SK-N-SH (cell line): Measurements from ENCODE around the gene LONP2. TPM values are rescaled to one million over a fixed set of nuclear protein-coding genes. Genes with fewer than 3 reads are reported as not detected.

Experiments used
- CTCF ChIA-PET: fragments of 300-600, 350-600 bp; formaldehyde crosslinking; extraction: SDS; loops from one replicate; lab custom pipeline; 2021; lab: Yijun Ruan, JAX
- POLR2A ChIA-PET: fragments of 350-600 bp; sonication (Branson Sonifier 250); formaldehyde crosslinking; extraction: SDS; loops from one replicate; lab custom pipeline; 2020; ENCODE audit warnings: antibody characterized with exemption, inconsistent platforms; lab: Yijun Ruan, JAX
- DNase-seq: peaks from one replicate; pipeline ENCODE4 v3.0.0; 2012
- H2AFZ ChIP-seq: fragments of 200-600 bp; sonication (generic); 2 replicates; pipeline ENCODE4 v1.8.1; 2016; ENCODE audit warnings: antibody characterized with exemption, mild to moderate bottlenecking, low read depth
- H3F3A ChIP-seq: fragments of 200-600 bp; sonication (generic); replicated peaks from 2 replicates; pipeline ENCODE3; 2016; ENCODE audit warnings: antibody characterized with exemption, mild to moderate bottlenecking; ENCODE audit not compliant: insufficient read depth
- H3K27ac ChIP-seq, 2 experiments: fragments of 200-500 bp in 1 of 2; fragments of 200-600 bp in 1 of 2; sonication (Bioruptor generic) in 1 of 2; sonication (generic), shearing (Covaris generic) in 1 of 2; 2 replicates each; pipeline versions ENCODE4 v1.5.1 to v1.6.1; 2014 to 2016; ENCODE audit warnings: low read depth in 2 of 2, inconsistent platforms in 1 of 2, low read length in 1 of 2, mild to moderate bottlenecking in 1 of 2, mixed read lengths in 1 of 2
- H3K27me3 ChIP-seq: fragments of 200-600 bp; sonication (generic), shearing (Covaris generic); 2 replicates; pipeline ENCODE4 v1.6.1; 2016; ENCODE audit warnings: mixed run types; ENCODE audit not compliant: insufficient read depth
- H3K36me3 ChIP-seq, 2 experiments: fragments of 200-500 bp in 1 of 2; fragments of 200-600 bp in 1 of 2; sonication (Bioruptor generic) in 1 of 2; sonication (generic) in 1 of 2; replicated peaks in 1 of 2; 2 replicates each; pipeline versions ENCODE3 to v1.5.1; 2014 to 2016; ENCODE audit warnings: low read length in 1 of 2, mild to moderate bottlenecking in 1 of 2; ENCODE audit not compliant: insufficient read depth in 2 of 2, control insufficient read depth in 1 of 2
- H3K4me1 ChIP-seq, 2 experiments: fragments of 200-500 bp in 1 of 2; fragments of 200-600 bp in 1 of 2; sonication (Bioruptor generic) in 1 of 2; sonication (generic), shearing (Covaris generic) in 1 of 2; 2 replicates each; pipeline versions ENCODE4 v1.5.1 to v1.6.1; 2014 to 2016; ENCODE audit warnings: low read depth in 1 of 2, low read length in 1 of 2, mixed run types in 1 of 2; ENCODE audit not compliant: insufficient read depth in 2 of 2, control insufficient read depth in 1 of 2
- H3K4me2 ChIP-seq: fragments of 200-600 bp; sonication (generic), shearing (Covaris generic); 2 replicates; pipeline ENCODE4 v1.6.1; 2017; ENCODE audit warnings: mixed run types
- H3K4me3 ChIP-seq, 2 experiments: fragments of 200-500 bp in 1 of 2; fragments of 200-600 bp in 1 of 2; sonication (Bioruptor generic) in 1 of 2; sonication (generic), shearing (Covaris generic) in 1 of 2; 2 replicates each; pipeline versions ENCODE4 v1.5.1 to v1.8.1; 2014 to 2016; ENCODE audit warnings: low read depth in 2 of 2, inconsistent platforms in 1 of 2, low read length in 1 of 2, mild to moderate bottlenecking in 1 of 2, mixed read lengths in 1 of 2, moderate library complexity in 1 of 2
- H3K79me2 ChIP-seq: fragments of 200-600 bp; sonication (generic); 2 replicates; pipeline ENCODE4 v1.8.1; 2017; ENCODE audit warnings: mild to moderate bottlenecking; ENCODE audit not compliant: insufficient read depth
- H3K9ac ChIP-seq: fragments of 200-600 bp; sonication (generic); 2 replicates; pipeline ENCODE4 v1.6.1; 2017; ENCODE audit warnings: mixed run types
- H3K9me2 ChIP-seq: fragments of 200-600 bp; sonication (generic); 2 replicates; pipeline ENCODE4 v1.6.1; 2017; ENCODE audit warnings: mixed run types
- H3K9me3 ChIP-seq: fragments of 200-600 bp; sonication (generic); 2 replicates; pipeline ENCODE4 v1.6.1; 2017; ENCODE audit warnings: mixed run types, mild to moderate bottlenecking, moderate library complexity
- H4K20me1 ChIP-seq: fragments of 200-600 bp; sonication (generic); 2 replicates; pipeline ENCODE4 v1.6.1; 2017; ENCODE audit warnings: mild to moderate bottlenecking, mixed run types; ENCODE audit not compliant: insufficient read depth
- CHD2 ChIP-seq: fragments of 150-350 bp; IDR thresholded peaks from 2 replicates; pipeline ENCODE4 v1.6.1; 2018; ENCODE audit warnings: low read length; ENCODE audit not compliant: partially characterized antibody
- ELF1 ChIP-seq: IDR thresholded peaks from 2 replicates; pipeline ENCODE4 v1.4.0; 2012
- EZH2phosphoT487 ChIP-seq: fragments of 200-600 bp; sonication (generic); IDR thresholded peaks from 2 replicates; pipeline ENCODE4 v1.6.1; 2017; ENCODE audit warnings: low read depth, mixed run types, mild to moderate bottlenecking, antibody characterized with exemption, moderate library complexity, borderline replicate concordance
- FOSL2 ChIP-seq: IDR thresholded peaks from 2 replicates; pipeline ENCODE4 v1.4.0; 2012; ENCODE audit warnings: low read depth, mild to moderate bottlenecking, moderate library complexity, borderline replicate concordance
- FOXJ3 ChIP-seq: sonication (generic); formaldehyde crosslinking; IDR thresholded peaks from 2 replicates; pipeline ENCODE4 v1.5.1; 2020; ENCODE audit warnings: mild to moderate bottlenecking, missing genetic modification reagents
- GABPA ChIP-seq: IDR thresholded peaks from 2 replicates; pipeline ENCODE4 v1.4.0; 2012; ENCODE audit warnings: low read depth, mild to moderate bottlenecking
- GATA2 ChIP-seq: sonication (generic); formaldehyde crosslinking; IDR thresholded peaks from 2 replicates; pipeline ENCODE4 v1.5.0; 2020; ENCODE audit warnings: mild to moderate bottlenecking, missing genetic modification reagents
- MAX ChIP-seq: IDR thresholded peaks from 2 replicates; pipeline ENCODE4 v1.4.0; 2012; ENCODE audit warnings: low read depth
- MXI1 ChIP-seq: IDR thresholded peaks from 2 replicates; pipeline ENCODE4 v1.6.1; 2012; ENCODE audit warnings: mild to moderate bottlenecking, low read depth, low read length, improper control_type of control experiment
- PBX3 ChIP-seq: IDR thresholded peaks from 2 replicates; pipeline ENCODE4; 2012
- REST ChIP-seq: IDR thresholded peaks from 2 replicates; pipeline ENCODE4 v1.6.1; 2012; ENCODE audit warnings: mild to moderate bottlenecking, low read depth, low read length, moderate library complexity
- SIN3A ChIP-seq: IDR thresholded peaks from 2 replicates; pipeline ENCODE4 v1.6.1; 2012; ENCODE audit warnings: low read depth, mild to moderate bottlenecking, low read length, moderate library complexity, borderline replicate concordance
- SMC3 ChIP-seq: IDR thresholded peaks from 2 replicates; pipeline ENCODE4 v1.6.1; 2012; ENCODE audit warnings: low read depth, low read length, improper control_type of control experiment
- TAF1 ChIP-seq: IDR thresholded peaks from 2 replicates; pipeline ENCODE4 v1.6.1; 2012; ENCODE audit warnings: low read depth, mild to moderate bottlenecking, low read length, moderate library complexity, borderline replicate concordance
- TCF12 ChIP-seq: IDR thresholded peaks from 2 replicates; pipeline ENCODE4 v1.4.0; 2012
- USF2 ChIP-seq: fragments of 150-350 bp; IDR thresholded peaks from 2 replicates; pipeline ENCODE4 v1.6.1; 2017; ENCODE audit warnings: antibody characterized with exemption, low read length, low read depth, borderline replicate concordance
- WGBS: methylation state at CpG from one replicate; pipeline ENCODE4 v1.1.6; 2017; ENCODE audit warnings: low lambda C conversion rate; 5-methylcytosine and 5-hydroxymethylcytosine counted together
- polyA plus RNA-seq, 3 experiments: library from polyadenylated mRNA; depleted of rRNA; stranded (reverse); fragments of >200 nt; gene quantifications; 2 replicates each; pipeline ENCODE4 v1.2.3, GENCODE V29; 2012

LONP2 gene
- polyA plus RNA-seq, 1 of the 3 experiments (the other 2 are of a cell fraction) = 22.4 TPM

- TF ChIP-seq REST (no peak), FOSL2 (no peak), CHD2 (peak; percentile 77)
Observed at GRCh38 chr16:48244080-48244862, at the start of gene LONP2 (continued).

GRCh38 chr16:48194828-48195556 is 49.1 kb upstream of the LONP2 start:
- Histone ChIP-seq H3K27ac (no peak overlapping the region), H3K4me3 (no peak overlapping the region), H2AFZ (no peak overlapping the region), H3K27me3 (no peaks in the 10 kb centered on the region), H3K9me2 (no peaks in the 10 kb centered on the region), H3K4me1 (no peaks in the 10 kb centered on the region), H3K36me3 (no peaks in the 10 kb centered on the region), H3F3A (no peaks in the 10 kb centered on the region), H3K9ac (no peak overlapping the region), H3K4me2 (no peak overlapping the region), H4K20me1 (no peaks in the 10 kb centered on the region), H3K9me3 (no peaks in the 10 kb centered on the region)
- 32% methylated on average over 5 of the region's 5 CpGs for WGBS
- no peak for DNase-seq
- CTCF ChIA-PET = no interaction called here
- POLR2A ChIA-PET = no interaction called here
- TF ChIP-seq GATA2 (CRISPR knock-in tag) = no peak
- TF ChIP-seq GABPA = no peak
- TF ChIP-seq CHD2 = no peak
- TF ChIP-seq MXI1 = no peak
- no peak for TF ChIP-seq FOXJ3
- no peak for TF ChIP-seq ELF1
- no peak for TF ChIP-seq TAF1
- no peak for TF ChIP-seq SIN3A
- TF ChIP-seq PBX3 = no peak
- no peak for TF ChIP-seq USF2
- no peak for TF ChIP-seq SMC3
- TF ChIP-seq MAX = no peak
- TF ChIP-seq EZH2phosphoT487 = no peak
- TF ChIP-seq TCF12 = no peak
- TF ChIP-seq, all 33 proteins: peak for 0
- no peaks in the 10 kb centered on the region for H3K79me2 ChIP-seq
